Subcutaneous adipose tissue (tissue), 4 donors: ENCODE results near the gene TBX1. TPM values are rescaled to one million over a fixed set of nuclear protein-coding genes. Genes with fewer than 3 reads are reported as not detected.

Source experiments
- CTCF ChIP-seq: fragments of 450-650 bp; IDR thresholded peaks from one replicate; pipeline ENCODE4 v1.5.1; 2016; ENCODE audit warnings: low read depth, mild to moderate bottlenecking, control low read depth, antibody characterized with exemption, moderate library complexity
- total RNA-seq, 4 donors: library from RNA; depleted of rRNA; stranded (reverse); fragments of >200 nt; gene quantifications; one replicate each; pipeline ENCODE4 v1.1.0, GENCODE V29; 2016

TBX1 gene
- total RNA-seq, 4 donors from 2014 or later, result 0.51 to 6.2 (median 1.8) TPM

DNA sequence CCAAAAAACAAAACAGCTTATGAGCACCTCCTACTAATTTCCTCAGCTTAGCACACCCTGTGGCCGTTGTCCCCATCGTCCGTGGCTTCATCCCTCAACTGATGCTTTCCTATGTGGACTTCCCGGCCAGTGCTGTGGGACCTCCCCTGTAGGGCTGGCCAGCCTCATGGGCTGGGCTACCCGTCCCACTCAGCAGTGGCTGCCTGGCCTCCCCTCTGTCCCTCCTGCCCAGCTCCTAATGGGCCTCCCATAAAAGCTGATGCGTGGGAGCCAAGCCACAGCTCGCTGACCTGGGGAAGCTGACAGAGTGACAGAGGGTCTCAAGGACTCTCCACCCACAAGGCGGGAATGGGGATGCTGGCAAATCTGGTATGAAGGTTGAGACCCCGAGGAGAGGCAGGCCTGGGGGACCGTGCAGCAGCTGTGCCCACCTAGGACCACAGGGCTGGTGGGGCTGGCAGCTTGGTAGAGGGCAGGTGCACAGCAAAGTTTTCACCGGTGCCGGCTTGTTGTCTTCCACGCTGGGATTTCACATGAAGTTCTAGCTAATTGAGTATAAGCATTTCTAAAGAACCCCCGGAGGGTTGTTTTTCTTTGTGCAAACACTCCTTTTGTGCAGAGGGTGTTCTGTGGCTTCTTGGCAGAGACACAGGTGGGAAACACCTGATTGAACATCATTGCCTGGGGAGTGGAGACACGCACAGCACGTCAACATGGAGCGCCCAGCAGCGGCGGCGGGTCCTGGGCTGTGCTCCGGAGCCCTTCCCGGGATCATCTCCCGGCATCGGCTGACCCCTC is 23.2 kb downstream of the TBX1 start:
- TF ChIP-seq CTCF, result no peak

DNA sequence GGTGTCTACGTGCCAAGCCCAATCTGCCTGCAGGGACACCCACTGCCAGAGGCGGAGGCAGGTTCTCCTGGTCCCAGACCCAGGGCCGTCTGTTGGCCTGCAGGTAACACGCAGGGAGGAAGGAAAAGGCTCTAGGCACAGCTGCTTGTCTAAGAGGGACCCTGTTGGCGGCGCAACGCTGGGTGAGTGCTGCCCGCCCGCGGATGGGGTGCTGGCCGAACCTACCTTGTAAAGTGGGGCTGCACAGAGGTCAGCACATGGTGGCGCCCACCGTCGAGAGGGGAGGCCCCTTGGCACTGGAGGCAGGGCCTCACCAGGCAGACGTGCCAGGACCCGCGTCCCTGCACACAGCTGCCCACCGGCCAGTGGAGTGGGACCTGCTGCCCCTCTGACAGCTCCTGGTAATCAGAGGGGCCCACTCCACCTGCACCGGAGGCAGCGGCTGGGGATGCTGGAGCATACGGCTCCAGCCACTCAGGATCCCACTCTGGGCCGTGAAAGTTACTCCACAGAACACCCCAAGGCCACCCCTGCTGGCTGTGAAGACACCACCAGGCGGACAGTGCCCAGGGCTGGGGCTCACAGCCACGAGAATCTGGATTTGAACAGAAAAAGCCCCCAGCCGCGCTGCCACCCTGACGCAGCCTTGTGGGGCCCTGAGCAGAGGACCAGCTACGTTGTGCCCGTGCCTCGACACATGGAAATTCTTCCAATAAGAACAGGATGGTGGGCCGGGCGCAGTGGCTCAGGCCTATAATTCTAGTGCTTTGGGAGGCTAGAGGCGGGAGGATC is 24.0 kb downstream of the TBX1 start:
- no peak for TF ChIP-seq CTCF

DNA sequence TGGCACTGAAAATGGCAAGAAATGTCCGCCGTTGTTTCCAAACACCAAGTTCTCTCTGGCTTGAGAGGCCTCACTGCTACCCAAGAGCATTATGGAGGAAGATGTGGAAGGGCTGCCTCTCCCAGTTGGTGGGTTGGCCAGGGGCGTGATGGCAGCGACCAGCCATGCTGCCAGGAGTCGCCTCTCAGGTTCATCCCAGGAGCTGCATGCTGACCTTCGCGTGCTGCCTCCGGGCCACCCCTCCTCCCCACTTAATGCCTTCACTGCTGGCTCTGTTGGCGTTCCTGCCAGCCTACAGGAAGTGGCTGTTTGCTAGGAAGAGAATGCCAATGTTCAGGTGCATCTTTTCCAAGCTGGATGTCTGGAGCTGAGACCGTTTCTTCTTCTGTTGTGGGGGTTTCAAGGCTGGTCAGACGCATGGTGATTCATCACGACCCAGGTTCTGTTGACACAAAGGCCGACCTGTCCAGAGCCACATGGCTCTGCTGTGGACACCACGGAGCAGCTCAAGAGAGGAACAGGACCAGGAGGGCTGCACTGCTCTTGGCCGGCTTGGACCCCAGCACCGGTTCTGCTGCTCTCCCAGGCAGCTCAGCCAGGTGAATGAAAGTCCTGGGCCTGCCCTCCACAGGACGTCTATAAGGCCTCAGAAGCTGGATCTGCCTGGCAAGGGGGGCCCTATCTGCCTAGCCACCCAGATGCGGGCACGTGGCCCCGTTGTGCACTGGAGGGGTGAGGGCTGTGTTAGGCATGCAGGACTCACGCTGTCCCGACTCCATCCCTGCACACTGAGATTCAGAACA is 25.1 kb downstream of the TBX1 start:
- TF ChIP-seq CTCF, result no peak

- TF ChIP-seq CTCF, result no peak
Measured at GRCh38 chr22:19786264-19786585, 25.6 kb downstream of the TBX1 start.

DNA sequence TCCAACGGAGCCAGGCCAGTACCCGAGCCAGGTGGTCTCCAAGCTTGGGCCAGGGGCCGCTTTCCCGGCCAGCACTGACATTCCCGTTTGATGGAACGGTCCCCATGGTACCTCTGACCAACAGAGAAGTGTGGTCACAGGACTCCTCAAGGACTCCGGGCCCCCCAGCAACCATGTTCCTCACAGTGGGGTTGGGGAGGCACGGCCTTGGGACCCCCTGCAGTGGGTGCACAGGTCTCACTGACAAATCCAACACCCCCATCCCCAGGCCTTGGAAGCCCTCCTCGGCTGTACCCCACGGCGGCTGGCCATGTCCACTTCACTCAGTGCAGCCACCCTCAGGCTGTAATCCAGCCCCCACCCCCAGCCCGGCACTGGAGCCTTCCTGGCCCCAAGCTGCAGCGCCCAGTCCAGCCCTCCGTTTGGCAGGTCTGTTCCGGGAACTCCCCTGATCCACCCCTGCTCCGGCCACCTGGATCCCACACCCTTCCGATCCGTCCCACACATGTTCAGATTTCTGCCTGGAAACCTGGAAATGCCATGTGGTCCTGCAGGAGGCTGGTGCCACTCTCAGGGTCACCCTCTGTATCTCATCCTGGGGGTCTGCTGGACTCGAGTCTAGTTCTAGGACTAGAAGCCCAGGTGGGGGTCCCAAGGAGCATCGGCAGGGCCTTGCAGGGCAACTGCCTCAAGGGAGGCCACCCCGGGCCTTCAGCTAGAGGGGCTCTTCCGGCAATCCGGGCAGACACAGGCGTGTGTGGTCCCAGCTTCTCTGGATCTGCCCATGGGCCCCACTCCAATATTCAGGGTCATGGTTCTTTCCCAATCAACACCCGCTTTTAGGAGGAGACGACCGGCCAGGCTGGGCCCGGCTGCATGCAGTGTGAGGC is 26.6 kb downstream of the TBX1 start:
- TF ChIP-seq CTCF, result no peak

- no peak for TF ChIP-seq CTCF
Measured at GRCh38 chr22:19787849-19788141, 27.2 kb downstream of the TBX1 start.
